Stomach (tissue), 9 donors: Measurements from ENCODE around the gene PRKCB. TPM values are rescaled to one million over a fixed set of nuclear protein-coding genes. Genes with fewer than 3 reads are reported as not detected.

Source experiments
- DNase-seq, 2 donors: peaks; one replicate each; pipeline versions ENCODE4 v3.0.0 to v3.0.0-alpha.2; 2013 to 2019
- H3K27ac ChIP-seq, 5 donors: fragments of 200-600 bp in 4 of 5; sonication (generic) in 4 of 5; one replicate each; pipeline ENCODE4 v1.5.1; 2013 to 2019; ENCODE audit warnings: mild to moderate bottlenecking in 1 of 5, moderate library complexity in 1 of 5
- H3K27me3 ChIP-seq, 3 donors: fragments of 200-600 bp; sonication (generic); one replicate each; pipeline ENCODE4 v1.5.1; 2017 to 2019; ENCODE audit warnings: mixed run types in 1 of 3
- H3K36me3 ChIP-seq, 4 donors: fragments of 200-600 bp; sonication (generic); 1 replicate in 3 of 4; 2 replicates in 1 of 4; pipeline ENCODE4 v1.5.1; 2016 to 2019
- H3K4me1 ChIP-seq, 4 donors: fragments of 200-600 bp; sonication (generic); one replicate each; pipeline ENCODE4 v1.5.1; 2016 to 2019
- H3K4me3 ChIP-seq, 4 donors: fragments of 200-600 bp; sonication (generic) in 3 of 4; one replicate each; pipeline ENCODE4 v1.5.1; 2016 to 2019; ENCODE audit warnings: mild to moderate bottlenecking in 1 of 4
- H3K9me3 ChIP-seq, 4 donors: fragments of 200-600 bp; sonication (generic); one replicate each; pipeline ENCODE4 v1.5.1; 2016 to 2019
- EP300 ChIP-seq: sonication (generic); formaldehyde crosslinking; IDR thresholded peaks from one replicate; pipeline ENCODE4 v1.6.1; 2017; ENCODE audit warnings: antibody characterized with exemption
- POLR2A ChIP-seq, 4 donors: fragments of 450-650 bp; IDR thresholded peaks; one replicate each; pipeline ENCODE4 v1.6.1; 2016; ENCODE audit warnings: antibody characterized with exemption in 4 of 4, control low read depth in 2 of 4, mild to moderate bottlenecking in 1 of 4, moderate library complexity in 1 of 4
- intact Hi-C: fragments of 100-400 bp; cut with DNase I; formaldehyde crosslinking; loops from one replicate; pipeline ENCODE4 v1.15.1; 2023; ENCODE audit warnings: low total_unique reads
- polyA plus RNA-seq, 3 donors: library from polyadenylated mRNA; stranded (reverse); fragments of 200-250 nt; gene quantifications; one replicate each; pipeline ENCODE4 v1.2.3, GENCODE V29; 2013
- small RNA-seq, 4 donors: library from RNA; depleted of rRNA; stranded (forward); fragments of <200 nt; gene quantifications; one replicate each; pipeline ENCODE3, GENCODE V24; 2016
- total RNA-seq, 5 donors: library from RNA; depleted of rRNA; stranded (reverse); fragments of >200 nt; gene quantifications; one replicate each; pipeline versions ENCODE4 v1.1.0 to v1.2.3, GENCODE V29; 2014 to 2016
- donor health status: healthy with polysubstance abuse.
- donor health status: Bipolar disorder and iron deficiency.
- donor health status: healthy.

Gene PRKCB
- total and polyA plus RNA-seq, 8 donors = 1.1 to 49.6 (median 14.7) TPM

DNA sequence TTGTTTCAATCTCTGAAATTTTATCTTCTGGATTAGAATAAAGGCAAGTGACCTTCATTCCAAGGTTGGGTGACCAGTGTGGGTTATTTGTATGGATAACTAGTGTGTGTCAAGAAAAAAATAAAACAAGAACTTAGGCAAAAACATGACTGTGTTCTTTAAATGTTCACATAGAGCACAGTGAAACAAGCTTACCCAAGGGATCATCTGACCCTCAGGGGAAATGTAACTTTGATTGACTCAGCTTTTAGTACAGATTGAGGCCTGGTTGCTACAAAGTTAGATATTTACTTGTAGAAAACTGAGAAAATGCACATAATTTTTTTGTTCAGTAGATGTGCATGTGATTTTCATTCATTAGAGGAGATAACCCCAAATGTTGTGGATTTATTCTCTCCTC, 427.0 kb downstream of the PRKCB start:
- DNase-seq = no peak

More for the DNA sequence above, 427.0 kb downstream of the PRKCB start:
- Histone ChIP-seq H3K27ac (no peak overlapping the region), H3K9me3 (no peaks in the 10 kb centered on the region), H3K36me3 (no peaks in the 10 kb centered on the region), H3K4me1 (no peaks in the 10 kb centered on the region), H3K27me3 (peaks cover 0 to 28% (median 0%) of the 10 kb centered on the region in 3 donors), H3K4me3 (no peak overlapping the region)
- intact Hi-C loops = no loop called here
- TF ChIP-seq POLR2A (IDR thresholded peaks at IDR 0.05) = no peak
- no peak for TF ChIP-seq EP300

Small RNA genes lying within 50 kb of the gene (small RNA-seq; reads per million reads assigned to genes)
- 0 reads per million in 4 donors for gene MIR1273H

Other genes starting within 250 kb of the PRKCB start
- gene NDUFAB1, start 239.7 kb upstream of the PRKCB start, total RNA-seq = 100 to 1,000 TPM in 2 of 5 donors, 10 to 100 TPM in 3; 12.6 to 251 (median 77.7) TPM
- gene NDUFAB1, start 239.7 kb upstream of the PRKCB start, polyA plus RNA-seq = 100 to 1,000 TPM; 143 to 211 (median 177) TPM
- gene PALB2, start 194.7 kb upstream of the PRKCB start, total RNA-seq = 10 to 100 TPM in 4 of 5 donors, 1 to 10 TPM in 1; 2.6 to 86.6 (median 19.9) TPM
- gene PALB2, start 194.7 kb upstream of the PRKCB start, polyA plus RNA-seq = 10 to 100 TPM in 2 of 3 donors, 1 to 10 TPM in 1; 6.5 to 10.2 (median 10.1) TPM
- gene DCTN5, start 194.5 kb upstream of the PRKCB start, total RNA-seq = 10 to 100 TPM in 3 of 5 donors, 1 to 10 TPM in 2; 3.5 to 47.4 (median 12.6) TPM
- 10 to 100 TPM; 10.3 to 18.6 (median 12.7) TPM for gene DCTN5, start 194.5 kb upstream of the PRKCB start, polyA plus RNA-seq
- 10 to 100 TPM in 2 of 5 donors, 1 to 10 TPM in 2, under 1 TPM in 1; 0.58 to 35.9 (median 6.8) TPM for gene PLK1, start 157.1 kb upstream of the PRKCB start, total RNA-seq
- gene PLK1, start 157.1 kb upstream of the PRKCB start, polyA plus RNA-seq = 1 to 10 TPM; 2.9 to 8.2 (median 6.4) TPM
- 100 to 1,000 TPM in 2 of 5 donors, 10 to 100 TPM in 3; 48.5 to 235 (median 97.4) TPM for gene ERN2, start 122.8 kb upstream of the PRKCB start, total RNA-seq
- 10 to 100 TPM; 18.2 to 29.1 (median 24.5) TPM for gene ERN2, start 122.8 kb upstream of the PRKCB start, polyA plus RNA-seq
- gene CHP2, start 81.0 kb upstream of the PRKCB start, total RNA-seq = 100 to 1,000 TPM in 1 of 5 donors, 1 to 10 TPM in 1, not detected in 3; 1.8 to 116 TPM
- under 1 TPM in 2 of 3 donors, not detected in 1; 0.05 to 0.25 TPM for gene CHP2, start 81.0 kb upstream of the PRKCB start, polyA plus RNA-seq